ENCODE measurements around the gene LYPD6. TPM values are rescaled to one million over a fixed set of nuclear protein-coding genes. Genes with fewer than 3 reads are reported as not detected.

Gene LYPD6
- total and polyA plus RNA-seq, 8 donors, result 0.64 to 18.6 (median 15.8) TPM

DNA sequence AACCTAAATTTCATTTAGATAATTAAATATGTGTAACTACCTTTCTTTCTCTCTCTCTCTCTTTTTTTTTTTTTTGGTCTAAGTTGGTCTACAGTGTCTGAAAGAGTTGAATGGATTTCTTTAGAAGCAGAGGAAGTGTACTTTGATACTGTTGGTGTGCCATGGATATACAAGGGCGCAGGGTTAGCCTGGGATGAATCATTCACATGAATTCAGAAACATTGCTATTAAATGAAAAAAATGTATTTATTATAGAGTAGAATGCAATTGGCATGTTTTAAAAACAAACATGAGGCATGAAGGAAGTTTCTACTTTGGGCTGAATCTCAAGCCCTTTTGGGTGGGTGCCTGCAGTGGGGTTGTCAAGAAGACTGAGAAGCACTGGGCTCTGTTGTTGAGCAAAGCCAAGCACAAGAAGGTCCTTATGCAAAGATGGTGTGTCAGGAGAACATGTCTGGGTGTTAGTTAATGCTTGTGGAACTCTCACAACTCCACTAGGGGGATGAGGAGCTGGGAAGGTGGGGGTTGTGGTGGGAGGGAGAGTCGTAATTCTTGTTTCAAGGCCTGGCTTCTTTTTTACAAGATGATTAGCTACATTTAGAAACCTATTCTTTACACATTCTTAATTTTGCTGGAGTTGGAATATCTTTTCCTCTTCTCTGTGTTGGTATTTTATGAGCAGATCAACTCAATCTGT, 57.9 kb downstream of the LYPD6 start:
- TF ChIP-seq, protein P1, sequence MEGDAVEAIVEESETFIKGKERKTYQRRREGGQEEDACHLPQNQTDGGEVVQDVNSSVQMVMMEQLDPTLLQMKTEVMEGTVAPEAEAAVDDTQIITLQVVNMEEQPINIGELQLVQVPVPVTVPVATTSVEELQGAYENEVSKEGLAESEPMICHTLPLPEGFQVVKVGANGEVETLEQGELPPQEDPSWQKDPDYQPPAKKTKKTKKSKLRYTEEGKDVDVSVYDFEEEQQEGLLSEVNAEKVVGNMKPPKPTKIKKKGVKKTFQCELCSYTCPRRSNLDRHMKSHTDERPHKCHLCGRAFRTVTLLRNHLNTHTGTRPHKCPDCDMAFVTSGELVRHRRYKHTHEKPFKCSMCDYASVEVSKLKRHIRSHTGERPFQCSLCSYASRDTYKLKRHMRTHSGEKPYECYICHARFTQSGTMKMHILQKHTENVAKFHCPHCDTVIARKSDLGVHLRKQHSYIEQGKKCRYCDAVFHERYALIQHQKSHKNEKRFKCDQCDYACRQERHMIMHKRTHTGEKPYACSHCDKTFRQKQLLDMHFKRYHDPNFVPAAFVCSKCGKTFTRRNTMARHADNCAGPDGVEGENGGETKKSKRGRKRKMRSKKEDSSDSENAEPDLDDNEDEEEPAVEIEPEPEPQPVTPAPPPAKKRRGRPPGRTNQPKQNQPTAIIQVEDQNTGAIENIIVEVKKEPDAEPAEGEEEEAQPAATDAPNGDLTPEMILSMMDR (IDR thresholded peaks at IDR 0.05), result no peak
- Histone ChIP-seq H3K27ac (no peak overlapping the region), H3K4me3 (no peak overlapping the region), H3K4me1 (no peaks in the 10 kb centered on the region), H3K9me3 (peaks cover 0 to 4% of the 10 kb centered on the region in 2 donors), H3K27me3 (no peaks in the 10 kb centered on the region), H3K36me3 (no peaks in the 10 kb centered on the region)
- DNase-seq (no peak), ATAC-seq (no peak)
- intact Hi-C loops (cut with DNase I), result no loop called here

DNA sequence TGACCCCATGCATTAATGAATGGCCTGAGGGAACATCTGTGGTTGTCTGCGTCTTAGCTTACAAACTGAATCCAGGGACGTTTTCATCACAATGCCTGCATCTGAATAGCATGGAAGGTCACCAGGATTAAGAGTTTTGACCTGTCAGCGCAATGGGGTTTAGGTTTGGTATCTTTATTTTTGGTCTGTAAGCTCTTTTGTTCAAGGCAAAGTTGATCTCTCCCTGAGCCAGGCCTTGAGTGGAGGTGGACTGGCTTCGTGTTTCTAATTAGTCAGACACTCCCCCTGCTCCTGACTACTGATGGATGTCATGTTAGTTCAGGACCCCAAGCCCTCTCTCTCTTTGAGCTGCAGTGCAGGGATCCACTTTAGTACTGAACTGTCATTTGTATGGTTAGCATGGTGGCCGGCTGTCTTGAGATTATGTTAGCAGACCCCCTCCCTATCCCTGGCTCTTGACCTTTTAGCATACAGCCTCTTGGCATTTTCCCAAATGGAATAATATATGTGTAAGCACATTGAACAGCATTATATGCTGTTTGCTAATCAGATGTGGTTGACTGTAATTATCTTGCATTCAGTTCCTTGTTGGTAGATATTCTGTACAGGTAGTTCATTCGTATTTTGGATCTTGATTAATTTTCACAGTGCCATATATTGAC, 59.2 kb downstream of the LYPD6 start:
- DNase-seq, result no peak
- TF ChIP-seq, protein P1 (IDR thresholded peaks at IDR 0.05), result no peak
- Histone ChIP-seq H3K27ac (no peak overlapping the region), H3K9me3 (peaks cover 0 to 4% of the 10 kb centered on the region in 2 donors), H3K27me3 (no peaks in the 10 kb centered on the region), H3K36me3 (no peaks in the 10 kb centered on the region), H3K4me3 (no peak overlapping the region), H3K4me1 (no peaks in the 10 kb centered on the region)
- no peak for ATAC-seq
- intact Hi-C loops (cut with DNase I), result no loop called here

DNA sequence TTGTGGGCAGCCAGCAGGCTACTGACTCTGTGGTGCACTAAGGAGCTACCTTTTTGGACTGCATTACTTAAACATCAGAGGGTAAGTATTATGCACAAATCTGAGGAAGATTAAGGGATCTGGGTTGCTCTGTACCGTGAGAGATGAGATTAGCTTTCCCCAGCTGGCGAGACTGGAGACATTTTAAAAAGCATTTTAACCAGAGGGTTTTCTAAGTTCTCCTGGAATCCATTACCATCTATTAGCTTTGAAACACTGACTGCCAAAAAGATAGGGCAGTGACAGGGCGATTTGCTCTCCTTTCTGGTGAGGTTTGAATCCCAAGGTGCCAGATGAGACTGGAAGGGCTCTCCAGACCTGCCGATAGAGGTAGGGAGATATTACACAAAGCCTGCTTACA, 63.2 kb downstream of the LYPD6 start:
- DNase-seq (no peak), ATAC-seq (no peak)
- TF ChIP-seq, protein P1 (IDR thresholded peaks at IDR 0.05), result no peak
- Histone ChIP-seq H3K4me3 (no peak overlapping the region), H3K27me3 (no peaks in the 10 kb centered on the region), H3K36me3 (no peaks in the 10 kb centered on the region), H3K27ac (no peak overlapping the region), H3K9me3 (peaks cover 0 to 4% of the 10 kb centered on the region in 2 donors), H3K4me1 (no peaks in the 10 kb centered on the region)
- intact Hi-C loops (cut with DNase I), result no loop called here

DNA sequence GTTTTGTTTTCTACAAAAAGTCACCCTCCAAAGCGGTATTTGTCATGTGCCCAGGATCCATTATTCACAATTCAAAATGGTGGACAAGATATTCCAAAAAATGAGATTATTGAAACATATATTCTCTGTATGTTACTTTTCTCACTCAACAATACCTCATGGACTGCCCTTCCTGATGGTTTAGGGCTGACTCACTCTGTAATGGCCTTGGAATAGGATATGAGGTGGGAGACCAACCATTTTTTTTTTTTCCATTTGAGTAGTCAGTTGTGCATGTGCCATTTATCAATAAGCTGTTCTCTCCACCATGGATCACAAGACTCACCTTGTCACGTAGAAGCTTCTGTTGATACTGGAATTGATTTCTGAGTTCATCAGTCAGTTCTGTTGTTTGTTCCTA, 64.5 kb downstream of the LYPD6 start:
- TF ChIP-seq, protein P1 (IDR thresholded peaks at IDR 0.05), result no peak
- intact Hi-C loops (cut with DNase I), result no loop called here
- no peak for ATAC-seq
- no peaks in the 10 kb centered on the region for H3K4me1 ChIP-seq
- peaks cover 0 to 4% of the 10 kb centered on the region in 2 donors for H3K9me3 ChIP-seq
- no peaks in the 10 kb centered on the region for H3K36me3 ChIP-seq
- no peak for DNase-seq
- peaks cover 3 to 4% of the 10 kb centered on the region in 2 donors for H3K27me3 ChIP-seq
- no peak overlapping the region for H3K4me3 ChIP-seq
- no peak overlapping the region for H3K27ac ChIP-seq

DNA sequence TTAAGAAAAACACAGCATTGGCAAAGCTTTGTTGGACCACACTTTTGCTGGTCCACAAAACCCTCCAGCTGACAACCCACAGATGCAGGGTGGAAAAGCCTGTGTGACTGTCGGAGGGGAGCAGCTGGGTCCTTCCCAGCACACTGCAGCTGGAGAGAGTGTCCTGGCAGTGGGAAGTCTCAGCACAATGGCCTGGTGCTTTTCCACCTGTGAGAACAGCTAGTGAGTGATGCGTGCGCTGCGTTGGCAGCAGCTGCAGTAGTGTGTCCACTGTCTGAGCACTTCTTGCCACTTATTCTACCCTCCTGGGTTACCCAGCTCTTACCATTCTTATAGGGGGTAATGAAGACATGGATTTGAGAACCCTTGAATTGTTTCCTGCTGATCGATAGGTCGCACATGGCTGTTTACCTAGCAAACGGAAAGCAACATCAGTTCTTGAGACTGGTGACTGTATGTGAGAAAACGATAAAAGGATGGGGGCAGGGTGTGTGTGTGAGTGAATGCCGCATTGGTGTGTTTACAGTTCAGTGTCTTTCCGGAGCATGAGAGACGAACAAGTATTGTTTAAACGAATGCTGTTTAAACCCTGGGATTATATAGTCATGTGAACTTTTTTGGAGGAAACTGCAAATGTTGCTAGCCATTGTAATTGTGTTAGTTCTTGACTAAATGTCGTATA, 69.7 kb downstream of the LYPD6 start:
- H3K36me3 ChIP-seq, result no peaks in the 10 kb centered on the region
- H3K27me3 ChIP-seq, result peaks cover 4 to 5% of the 10 kb centered on the region in 2 donors
- no peaks in the 10 kb centered on the region for H3K4me1 ChIP-seq
- H3K4me3 ChIP-seq, result no peak overlapping the region
- H3K27ac ChIP-seq, result no peak overlapping the region
- peaks cover 0 to 3% of the 10 kb centered on the region in 2 donors for H3K9me3 ChIP-seq
- TF ChIP-seq, protein P1 (IDR thresholded peaks at IDR 0.05), result no peak
- intact Hi-C loops (cut with DNase I), result no loop called here
- ATAC-seq, result no peak
- no peak for DNase-seq
